ENCODE data around the gene KLF13. TPM values are rescaled to one million over a fixed set of nuclear protein-coding genes. Genes with fewer than 3 reads are reported as not detected.
A peak's percentile ranks its signal among the peaks of the same experiment; 100 is the strongest.

Gene KLF13
- 41.8 TPM for total RNA-seq
- long read RNA-seq, partial matches to known transcripts: 0 of 4 reads
- long read RNA-seq, other reads (novel, unspliced or antisense): 4 of 4 reads

GRCh38 chr15:31326156-31326874 lies at the start of gene KLF13:
TSS of gene KLF13 (plus strand) at chr15:31326835. CDS start at chr15:31327213, 378 bp downstream.
- DNase-seq (ENCODE audit: low spot score): peak; percentile 97

- DNase-seq (ENCODE audit: low spot score): no peak
Observed at GRCh38 chr15:31277335-31278060, 49.1 kb upstream of the KLF13 start.

- no peak for DNase-seq (ENCODE audit: low spot score)
Observed at GRCh38 chr15:31278061-31278445, 48.6 kb upstream of the KLF13 start.

- DNase-seq (ENCODE audit: low spot score): no peak
Observed at GRCh38 chr15:31278544-31279220, 48.0 kb upstream of the KLF13 start.

- DNase-seq (ENCODE audit: low spot score): peak; percentile 16
Observed at GRCh38 chr15:31279221-31280045, 47.2 kb upstream of the KLF13 start.

GRCh38 chr15:31280046-31280830 lies 46.4 kb upstream of the KLF13 start:
- DNase-seq (ENCODE audit: low spot score): peak; percentile 57

GRCh38 chr15:31280831-31281216 lies 45.8 kb upstream of the KLF13 start:
- DNase-seq (ENCODE audit: low spot score): no peak

GRCh38 chr15:31283043-31283442 lies 43.6 kb upstream of the KLF13 start:
- DNase-seq (ENCODE audit: low spot score): no peak

- no peak for DNase-seq (ENCODE audit: low spot score)
Observed at GRCh38 chr15:31285772-31286261, 40.8 kb upstream of the KLF13 start.

- DNase-seq (ENCODE audit: low spot score): no peak
Observed at GRCh38 chr15:31291048-31291578, 35.5 kb upstream of the KLF13 start.

- DNase-seq (ENCODE audit: low spot score): peak; percentile 6
Observed at GRCh38 chr15:31292391-31293015, 34.1 kb upstream of the KLF13 start.

GRCh38 chr15:31293655-31294054 lies 33.0 kb upstream of the KLF13 start:
- no peak for DNase-seq (ENCODE audit: low spot score)

GRCh38 chr15:31294067-31294466 lies 32.6 kb upstream of the KLF13 start:
- DNase-seq (ENCODE audit: low spot score): no peak

GRCh38 chr15:31295658-31296057 lies 31.0 kb upstream of the KLF13 start:
- no peak for DNase-seq (ENCODE audit: low spot score)

GRCh38 chr15:31296219-31296645 lies 30.4 kb upstream of the KLF13 start:
- no peak for DNase-seq (ENCODE audit: low spot score)

- no peak for DNase-seq (ENCODE audit: low spot score)
Observed at GRCh38 chr15:31296646-31297574, 29.7 kb upstream of the KLF13 start.

- no peak for DNase-seq (ENCODE audit: low spot score)
Observed at GRCh38 chr15:31297575-31298456, 28.8 kb upstream of the KLF13 start.
